ENCODE results near the gene RIPK1.
A peak's percentile ranks its signal among the peaks of the same experiment; 100 is the strongest.
"Not testable (repeated sequence)": the region's sequence is repeated elsewhere in the genome, so short reads cannot be mapped to it uniquely, and the experiment has no call there.

RIPK1 gene

DNA sequence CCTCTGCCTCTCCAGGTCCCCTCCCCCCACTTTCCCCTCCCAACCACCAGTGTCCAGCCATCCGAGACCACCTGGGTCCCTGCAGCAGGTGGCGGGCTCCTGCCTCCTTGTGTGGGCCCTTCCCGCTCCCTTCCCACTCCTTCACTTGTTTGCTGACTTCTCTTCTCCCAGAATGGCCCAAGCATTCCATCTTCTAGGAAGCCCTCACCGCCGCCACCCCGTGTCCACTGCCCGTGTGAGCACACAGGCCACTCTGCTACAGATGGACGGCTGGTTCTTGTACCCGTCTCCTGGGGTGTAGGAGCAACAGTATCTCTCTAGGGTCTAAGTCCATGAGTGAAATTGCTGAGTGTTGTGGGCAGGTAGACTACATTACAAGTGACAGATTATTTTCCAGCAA lies 65.2 kb downstream of the RIPK1 start:
- no peak for DNase-seq (ENCODE audit: low read depth in 3 of 3, low spot score in 1 of 3)

DNA sequence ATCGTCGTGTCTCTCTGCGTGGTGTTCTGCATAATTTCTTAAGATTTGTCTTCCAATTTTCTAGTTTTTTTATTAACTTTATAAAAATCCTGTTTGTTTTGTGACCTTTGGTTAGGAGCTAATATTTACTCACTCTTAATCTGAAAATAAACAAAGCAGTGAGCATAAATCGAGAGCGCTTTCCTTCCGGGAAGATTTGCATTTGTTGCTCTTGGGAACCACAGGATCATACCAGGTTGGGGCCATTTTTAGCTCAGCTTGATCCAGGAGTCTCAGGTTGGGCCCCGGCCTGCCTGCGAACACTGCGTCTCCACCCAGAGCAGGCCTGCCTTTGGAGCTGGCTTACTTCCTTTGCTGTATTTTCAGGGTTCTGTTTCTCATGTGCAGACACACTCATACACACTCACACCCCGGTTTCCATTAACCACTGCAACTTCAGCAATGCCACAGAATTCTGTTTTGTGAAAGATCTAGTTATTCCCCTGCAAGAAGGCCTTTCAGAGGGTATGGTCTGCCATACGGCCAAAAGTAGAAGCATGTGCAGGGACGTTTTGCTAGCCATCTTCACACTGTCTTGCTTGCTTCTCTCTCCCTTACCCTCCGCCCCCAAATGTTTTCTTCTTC lies 67.5 kb downstream of the RIPK1 start:
- DNase-seq (ENCODE audit: low read depth in 3 of 3, low spot score in 1 of 3) = no peak

DNA sequence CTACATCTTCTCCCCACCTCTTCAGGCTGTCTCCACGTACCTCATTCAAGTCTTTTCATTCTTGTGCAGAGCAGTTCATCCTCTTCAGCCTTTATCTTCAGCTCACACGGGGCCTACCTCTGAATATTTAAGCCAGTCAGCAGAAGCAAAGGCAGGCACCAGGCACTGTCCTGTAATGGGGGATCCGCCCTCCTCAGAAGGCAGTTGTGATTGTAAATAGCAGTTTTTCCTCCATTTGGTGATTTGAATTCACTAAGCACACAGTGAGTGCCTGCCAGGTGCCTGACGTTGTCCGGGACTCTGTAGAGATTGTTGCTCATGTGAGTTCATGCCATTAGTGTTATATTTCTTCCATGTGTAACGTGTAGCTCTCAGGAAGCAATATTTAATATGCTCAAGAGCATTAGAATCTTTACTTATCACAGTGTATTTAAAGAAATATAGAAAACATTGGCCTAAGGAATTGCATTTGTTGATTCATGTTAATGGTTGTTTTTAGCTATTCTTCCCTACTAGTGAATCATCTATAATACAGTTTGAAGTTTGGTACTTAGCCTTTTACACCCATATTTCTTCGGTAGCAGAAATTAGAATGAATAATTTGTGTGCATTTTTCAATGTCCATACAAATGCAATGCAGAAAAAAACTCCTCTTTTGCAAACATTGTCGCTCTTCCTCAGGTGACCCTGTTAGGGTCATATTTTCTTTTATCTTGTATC lies 68.2 kb downstream of the RIPK1 start:
- DNase-seq (ENCODE audit: low read depth in 3 of 3, low spot score in 1 of 3) = no peak

DNA sequence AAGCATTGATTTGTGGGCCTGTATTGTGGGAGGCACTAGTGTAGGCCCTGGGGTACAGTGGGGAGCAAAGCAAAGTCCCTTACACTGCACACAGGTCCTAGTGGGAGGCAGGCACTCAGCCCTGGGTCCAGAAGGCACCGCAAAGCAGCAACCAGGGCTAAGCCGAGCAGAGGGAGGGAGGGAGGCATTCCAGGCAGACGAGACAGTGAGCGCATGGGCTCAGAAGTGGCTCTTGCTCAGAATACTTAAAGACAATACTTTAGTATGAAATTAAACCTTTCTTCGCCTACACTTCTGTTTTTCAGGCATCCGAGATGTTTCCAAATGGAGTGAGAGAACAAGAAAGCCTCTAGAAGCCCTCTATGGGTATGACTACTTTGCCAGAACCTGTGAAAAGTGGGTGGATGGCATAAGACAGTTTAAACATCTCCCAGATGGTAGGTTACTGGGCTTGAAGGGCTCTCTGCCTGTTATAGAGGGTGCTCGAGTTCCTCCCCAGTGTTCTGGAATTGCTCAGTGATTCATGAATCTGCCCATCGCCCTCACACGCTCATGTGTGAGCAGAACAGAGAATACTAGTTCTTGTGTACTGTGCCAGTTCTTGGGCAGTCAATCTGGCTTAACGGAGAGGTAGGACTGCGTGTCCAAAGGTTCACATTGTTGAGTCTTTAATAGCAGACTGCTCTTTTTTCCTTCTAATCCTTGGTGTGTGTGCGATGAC lies 68.9 kb downstream of the RIPK1 start:
- DNase-seq (ENCODE audit: low read depth in 3 of 3, low spot score in 1 of 3) = no peak

DNA sequence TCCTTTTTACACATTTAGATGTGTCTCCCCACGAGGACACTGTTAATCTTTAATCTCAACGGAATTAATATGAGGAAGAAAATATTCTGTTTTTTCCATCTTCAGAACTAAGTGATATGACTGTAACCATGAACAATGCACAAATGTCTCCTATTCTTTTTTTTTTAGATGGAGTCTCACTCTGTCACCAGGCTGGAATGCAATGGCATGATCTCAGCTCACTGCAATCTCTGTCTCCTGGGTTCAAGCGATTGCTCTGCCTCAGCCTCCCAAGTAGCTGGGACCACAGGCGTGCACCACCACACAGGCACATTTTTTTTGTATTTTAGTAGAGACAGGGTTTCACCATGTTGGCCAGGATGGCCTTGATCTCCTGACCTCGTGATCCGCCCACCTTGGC lies 69.6 kb downstream of the RIPK1 start:
- not testable (repeated sequence) for DNase-seq (ENCODE audit: low read depth in 3 of 3, low spot score in 1 of 3)

DNA sequence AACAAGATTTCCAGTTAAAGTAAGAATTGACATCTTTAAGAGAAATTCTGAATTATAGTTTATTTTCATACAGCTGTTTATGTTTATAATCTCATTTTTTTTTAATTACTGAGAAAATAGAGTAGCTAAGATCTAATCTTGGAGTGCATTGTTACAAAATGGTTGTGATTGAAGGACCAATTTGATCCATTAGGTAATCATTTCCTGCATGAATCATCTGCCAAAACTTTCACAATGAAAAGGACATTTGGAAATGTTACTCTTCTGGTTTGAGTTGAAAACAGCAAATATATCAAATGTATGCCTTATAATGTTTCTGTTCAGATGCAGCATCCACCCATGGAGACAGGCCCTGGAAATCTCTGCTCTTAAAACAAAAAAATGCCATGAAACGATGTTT lies 70.0 kb downstream of the RIPK1 start:
- DNase-seq (ENCODE audit: low read depth in 3 of 3, low spot score in 1 of 3) = no peak

DNA sequence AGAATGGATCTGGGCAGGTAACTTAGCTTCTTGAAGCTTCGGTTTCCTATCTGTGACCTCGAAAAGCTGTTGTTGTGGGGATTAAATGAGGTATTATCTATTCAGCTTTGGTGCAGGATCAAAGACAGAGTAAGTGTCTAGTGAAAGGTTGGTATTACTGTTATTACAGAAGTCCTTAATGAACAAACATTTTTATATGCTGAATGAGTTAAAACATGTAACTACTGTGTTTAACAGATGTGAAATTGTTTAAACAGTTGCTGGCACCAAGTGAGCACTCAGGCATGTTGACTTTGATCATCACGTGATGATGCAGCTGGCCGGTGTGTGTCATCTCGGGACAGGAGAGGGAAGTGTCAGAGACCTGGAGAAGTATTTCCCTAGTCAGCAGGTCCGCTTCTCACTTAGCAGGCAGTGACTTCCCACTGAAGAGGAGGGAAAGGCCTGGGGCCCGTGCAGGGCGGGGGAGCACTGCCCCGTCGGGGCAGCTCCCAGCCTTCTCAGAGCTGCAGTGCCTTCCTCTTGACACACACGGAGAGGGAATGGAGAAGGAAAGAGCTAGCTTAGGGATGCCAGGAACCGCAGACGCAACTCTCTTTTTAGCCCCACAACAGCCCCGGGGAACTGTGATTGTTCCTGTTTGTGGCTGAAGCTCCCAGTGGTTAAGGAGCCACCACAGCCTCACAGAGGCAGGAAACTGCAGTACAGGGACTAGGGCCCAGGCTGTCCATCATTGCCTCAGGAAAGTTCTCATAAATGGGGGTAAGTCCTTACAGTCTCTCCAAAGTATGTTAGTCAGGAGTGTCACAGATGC lies 71.0 kb downstream of the RIPK1 start:
- no peak for DNase-seq (ENCODE audit: low read depth in 3 of 3, low spot score in 1 of 3)

DNA sequence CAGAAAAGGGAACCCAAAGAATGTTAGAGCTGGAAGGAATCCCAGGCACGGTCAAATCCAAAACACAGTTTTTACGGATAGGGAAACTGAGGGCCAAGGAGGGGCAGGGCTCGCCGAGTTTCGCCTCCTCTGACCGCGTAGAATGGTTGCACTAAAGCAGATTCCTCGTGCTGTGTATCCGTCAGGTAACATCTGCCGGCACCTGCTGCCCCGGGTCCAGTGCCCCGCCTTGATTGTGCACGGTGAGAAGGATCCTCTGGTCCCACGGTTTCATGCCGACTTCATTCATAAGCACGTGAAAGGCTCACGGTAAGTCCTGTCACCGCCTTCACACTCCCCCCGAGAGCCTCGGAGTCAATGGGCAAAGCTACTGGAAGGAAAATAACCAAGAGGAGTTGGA lies 71.9 kb downstream of the RIPK1 start:
- no peak for DNase-seq (ENCODE audit: low read depth in 3 of 3, low spot score in 1 of 3)

DNA sequence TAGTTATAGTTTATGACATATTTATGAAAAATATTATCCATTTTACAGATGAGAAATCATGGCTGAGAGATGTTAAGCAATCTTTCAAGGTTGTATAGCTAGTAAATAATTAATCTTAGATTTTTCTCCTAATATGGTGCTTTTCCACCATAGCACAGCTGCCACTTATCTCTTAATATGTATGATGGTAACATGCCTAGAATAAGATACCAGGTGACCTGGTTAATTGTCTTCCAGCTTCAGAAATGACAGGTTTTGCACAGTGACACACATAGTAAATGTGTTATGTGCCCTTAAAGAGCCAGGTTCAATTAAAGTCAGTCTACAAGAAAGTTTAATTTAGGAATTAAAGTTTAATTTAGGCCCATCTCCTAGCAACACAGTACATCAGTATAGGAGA lies 74.2 kb downstream of the RIPK1 start:
- no peak for DNase-seq (ENCODE audit: low read depth in 3 of 3, low spot score in 1 of 3)

DNA sequence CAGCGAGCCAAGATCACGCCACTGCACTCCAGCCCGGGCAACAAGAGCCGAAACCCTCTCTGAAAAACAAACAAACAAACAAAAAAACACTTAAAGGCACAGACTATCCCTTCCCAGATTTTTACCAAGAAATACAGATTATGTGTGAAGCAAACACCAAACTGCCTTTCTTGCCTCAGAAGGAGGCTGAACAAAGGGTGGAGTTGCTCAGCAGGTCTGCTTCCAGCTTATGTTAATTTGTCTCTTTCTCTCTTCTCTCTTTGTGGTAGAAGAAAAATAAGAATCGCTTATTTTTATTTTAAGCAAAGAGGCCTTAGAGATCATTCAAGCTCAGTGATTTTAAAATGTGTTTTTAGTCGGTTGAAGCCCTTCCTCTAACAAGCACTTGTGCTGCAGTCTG lies 74.9 kb downstream of the RIPK1 start:
- no peak for DNase-seq (ENCODE audit: low read depth in 3 of 3, low spot score in 1 of 3)

DNA sequence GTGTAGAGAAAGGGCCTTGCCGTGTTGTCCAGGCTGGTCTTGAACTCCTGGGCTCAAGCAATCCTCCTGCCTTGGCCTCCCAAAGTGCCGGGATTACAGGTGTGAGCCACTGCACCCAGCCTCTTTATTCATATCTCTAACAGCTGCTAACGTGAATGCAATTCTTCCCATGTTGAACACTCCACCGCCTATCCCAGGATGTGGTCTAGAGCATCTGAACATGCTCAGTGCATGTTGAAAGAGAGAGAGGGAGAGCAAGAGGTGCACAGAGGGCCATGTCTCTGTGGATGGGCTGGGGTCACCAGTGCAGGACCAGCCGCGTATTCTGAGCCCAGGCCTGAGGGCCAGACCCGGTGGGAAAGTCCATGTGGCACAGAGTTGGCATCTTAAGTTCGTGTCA lies 76.3 kb downstream of the RIPK1 start:
- no peak for DNase-seq (ENCODE audit: low read depth in 3 of 3, low spot score in 1 of 3)

DNA sequence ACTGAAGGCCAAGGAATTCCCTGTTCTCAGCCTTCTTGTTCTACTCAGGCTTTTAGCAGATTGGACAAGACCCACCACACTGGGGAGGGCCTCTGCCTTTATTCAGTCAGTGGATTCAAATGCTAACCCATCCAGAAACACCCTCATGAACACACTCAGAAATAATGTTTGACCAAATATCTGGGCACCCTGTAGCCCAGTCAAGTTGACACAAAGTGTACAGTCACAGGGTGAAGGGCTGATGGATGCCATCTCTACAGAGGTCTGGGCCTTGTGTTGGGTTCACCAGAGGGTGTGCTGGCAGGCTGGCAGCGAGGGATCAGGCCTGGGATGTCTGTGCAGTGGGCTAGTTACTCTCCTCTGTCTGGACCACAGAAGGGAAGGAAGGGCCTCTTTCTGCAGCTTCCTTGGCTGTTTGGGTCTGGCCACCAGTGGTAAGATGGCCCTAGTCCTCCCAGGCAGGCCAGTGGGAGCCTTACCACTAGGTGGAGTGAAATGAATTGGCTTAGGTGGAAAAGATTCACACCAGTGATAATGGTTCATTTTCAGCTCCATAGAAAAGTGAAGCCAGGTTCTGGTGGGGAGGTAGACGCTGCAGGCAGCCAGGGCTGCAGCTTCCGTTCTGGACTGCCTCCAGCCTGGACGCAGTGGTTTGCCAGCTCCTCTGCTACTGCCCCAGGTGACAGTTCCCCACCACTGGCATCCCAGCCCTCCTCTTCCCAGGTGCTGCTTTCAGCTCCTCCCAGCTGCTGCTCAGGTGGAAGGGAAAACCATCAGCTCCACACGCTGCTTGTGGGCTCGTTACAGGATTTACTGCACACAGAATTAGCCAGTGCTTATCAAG lies 79.8 kb downstream of the RIPK1 start:
- no peak for DNase-seq (ENCODE audit: low read depth in 3 of 3, low spot score in 1 of 3)

DNA sequence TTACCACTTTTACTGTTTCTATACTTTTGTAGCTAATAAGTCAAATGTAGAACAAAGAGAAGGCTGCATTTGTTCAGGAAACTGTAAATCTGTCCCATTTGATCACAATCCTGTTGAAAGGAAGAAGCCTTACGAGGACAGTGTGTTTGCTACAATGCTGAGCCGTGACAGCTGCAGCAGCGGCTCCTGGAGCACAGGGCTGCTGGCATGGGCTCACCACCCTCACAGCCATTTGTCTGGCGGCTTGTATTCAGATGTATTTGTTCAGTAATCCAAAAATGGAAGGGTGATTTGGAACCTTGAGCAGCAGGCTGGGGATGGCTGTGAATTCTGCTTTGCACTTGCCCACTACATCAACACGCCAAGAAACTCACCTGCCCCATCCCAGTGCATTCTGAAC lies 83.4 kb downstream of the RIPK1 start:
- no peak for DNase-seq (ENCODE audit: low read depth in 3 of 3, low spot score in 1 of 3)

DNA sequence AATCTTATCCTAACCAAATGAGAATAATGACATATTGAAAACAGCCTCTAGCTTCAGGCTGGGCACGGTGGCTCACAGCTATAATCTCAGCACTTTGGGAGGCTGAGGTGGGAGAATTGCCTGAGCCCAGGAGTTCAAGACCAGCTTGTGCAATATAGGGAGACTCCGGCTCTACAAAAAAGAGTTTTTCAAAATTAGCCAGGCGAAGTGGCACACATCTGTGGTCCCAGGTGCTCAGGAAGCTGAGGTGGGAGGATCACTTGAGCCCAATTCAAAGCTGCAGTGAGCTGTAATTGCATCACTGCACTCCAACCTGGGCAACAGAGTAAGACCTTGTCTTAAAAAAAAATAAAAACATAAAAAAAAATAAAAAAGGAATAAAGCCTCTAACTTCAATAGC lies 84.4 kb downstream of the RIPK1 start:
- DNase-seq (ENCODE audit: low read depth in 3 of 3, low spot score in 1 of 3) = no peak

DNA sequence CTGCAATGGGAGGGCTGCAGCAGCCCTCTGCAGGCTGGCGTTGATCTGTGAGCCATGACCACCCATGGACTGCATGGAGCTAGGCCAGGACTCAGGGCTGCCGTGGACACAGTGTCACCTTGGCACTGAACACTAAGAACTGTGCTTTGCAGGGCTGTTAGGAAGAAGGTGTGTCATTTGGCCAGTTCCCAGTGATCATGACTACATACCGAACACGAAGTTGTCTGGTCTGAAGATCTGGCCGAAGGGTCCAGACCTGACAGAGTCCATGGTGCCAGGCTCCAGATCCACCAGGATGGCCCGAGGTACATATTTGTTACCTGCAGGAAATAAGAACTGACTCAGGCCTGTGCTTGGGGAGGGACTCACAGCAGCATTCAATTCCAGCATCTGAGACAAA lies 87.1 kb downstream of the RIPK1 start:
- not testable (repeated sequence) for DNase-seq (ENCODE audit: low read depth in 3 of 3, low spot score in 1 of 3)

DNA sequence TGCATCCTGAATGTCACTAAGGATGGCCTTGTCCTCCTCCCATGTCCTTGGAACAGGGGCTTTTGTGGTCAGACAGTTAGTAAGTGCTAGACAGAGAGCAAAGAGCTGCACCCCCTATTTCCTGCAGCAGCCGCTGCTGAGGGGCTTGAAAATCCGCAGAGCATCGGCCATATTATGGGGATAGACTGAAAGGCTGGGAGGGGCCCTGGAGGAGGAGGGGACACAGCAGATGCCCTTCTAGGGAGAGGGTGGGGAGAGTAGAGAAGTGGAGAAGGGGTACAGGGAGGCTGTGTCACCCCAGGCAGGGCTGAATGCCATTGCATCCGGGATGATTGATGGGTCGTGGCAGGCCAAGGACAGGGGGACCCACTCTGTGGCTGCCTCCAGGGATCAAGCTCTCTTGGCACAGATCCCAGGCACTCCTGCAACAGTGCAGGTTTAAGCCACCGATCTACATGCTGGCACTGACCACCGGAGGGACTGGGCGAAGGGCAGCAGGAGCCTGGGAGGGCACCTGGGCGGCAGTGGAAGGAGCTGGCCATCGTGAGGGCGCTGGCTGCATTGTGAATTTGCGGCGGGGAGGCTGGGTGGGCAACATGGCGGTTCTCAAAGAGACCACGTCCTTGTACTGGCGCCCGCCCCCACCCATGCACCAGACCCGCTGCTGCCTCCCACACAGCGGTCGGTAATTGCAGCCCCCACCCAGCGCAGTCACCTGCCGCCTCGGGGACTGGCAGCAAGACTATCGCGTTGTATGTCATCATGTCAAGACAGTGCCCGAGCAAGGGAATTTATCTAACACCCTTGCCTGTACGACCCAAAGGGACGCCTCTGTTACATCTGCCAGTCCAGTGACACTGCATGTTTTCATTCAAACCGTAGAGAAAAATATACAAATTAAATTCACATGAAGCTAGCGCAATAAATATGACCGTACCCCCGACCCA lies 88.2 kb downstream of the RIPK1 start:
- DNase-seq (ENCODE audit: low read depth in 3 of 3, low spot score in 1 of 3) = not testable (repeated sequence)

DNA sequence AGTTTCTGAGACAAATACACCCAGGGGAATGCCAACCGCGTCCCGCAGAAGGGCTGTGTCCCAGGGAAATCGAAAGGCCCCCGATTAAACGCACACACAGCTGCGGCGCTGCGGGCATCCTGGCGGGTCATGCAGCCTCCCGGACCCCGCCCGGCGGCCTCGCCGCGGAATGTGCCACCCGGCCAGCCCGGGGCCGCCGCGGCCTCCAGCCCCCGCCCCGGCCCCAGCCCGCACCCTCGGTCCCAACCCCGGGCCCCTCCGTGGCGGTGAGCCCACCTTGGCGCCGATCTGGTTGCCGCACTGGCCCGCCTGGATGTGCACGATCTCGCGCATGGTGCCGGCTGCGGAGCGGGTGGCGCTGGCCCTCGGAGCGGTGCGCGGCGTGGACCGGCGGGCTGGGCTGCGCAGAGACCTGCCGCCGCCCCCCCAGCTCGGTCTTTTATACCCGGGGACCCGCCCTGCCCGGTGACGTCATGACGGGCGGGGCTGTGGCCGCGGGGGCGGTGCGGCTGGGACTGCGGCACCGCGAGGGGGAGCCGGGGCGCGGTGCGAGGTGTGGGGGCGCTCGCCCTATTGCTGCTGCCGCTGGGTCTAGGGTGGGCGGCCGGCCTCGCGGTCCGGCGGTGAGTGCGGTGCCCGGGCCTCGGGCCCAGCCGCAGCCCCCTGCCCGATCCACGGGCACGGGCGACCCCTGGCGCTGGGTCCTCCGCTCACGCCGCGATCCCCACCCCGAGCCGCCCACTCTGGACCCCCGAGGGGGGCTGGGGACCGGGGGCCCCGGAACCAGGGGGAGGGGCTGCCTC lies 89.0 kb downstream of the RIPK1 start, which contains the start of gene TUBB2A:
Gene TUBB2A (minus strand): TSS at position 414 of the 803 bp plus-strand sequence. CDS start 81 bp downstream, at position 333.
- DNase-seq (ENCODE audit: low read depth in 3 of 3, low spot score in 1 of 3) = peak; percentile 69 to 88 (median 84)
